ENCODE data around the gene SEPHS2. TPM values are rescaled to one million over a fixed set of nuclear protein-coding genes. Genes with fewer than 3 reads are reported as not detected.

The SEPHS2 gene
- total and polyA plus RNA-seq, 9 donors: 3.5 to 19.8 (median 16.3) TPM

DNA sequence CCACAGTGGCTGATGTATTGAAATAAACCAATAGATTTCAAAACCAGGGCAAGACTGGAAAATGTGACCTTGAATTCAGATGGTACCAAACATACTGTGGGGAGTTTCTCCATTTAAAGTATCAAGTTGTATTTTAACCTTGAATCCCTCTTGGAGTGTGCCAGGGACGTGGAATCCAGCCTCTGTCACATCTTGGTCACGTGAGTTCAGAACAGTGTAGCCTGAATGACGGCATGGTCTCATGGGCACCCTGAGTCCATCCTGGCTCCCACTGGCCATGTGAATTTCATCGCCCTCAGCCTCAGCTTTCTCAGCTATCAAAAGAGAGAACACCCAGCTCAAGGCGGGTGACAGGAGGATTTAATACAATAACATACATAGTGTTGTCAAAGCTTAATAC lies 31.5 kb downstream of the SEPHS2 start:
- no peaks in the 10 kb centered on the region for H3K9me3 ChIP-seq (replicated peaks; ENCODE audit: control insufficient read depth, low read depth, low read length)
- no peak overlapping the region for H3K4me3 ChIP-seq (ENCODE audit: low read length)
- H3K36me3 ChIP-seq (ENCODE audit: control insufficient read depth, insufficient read depth, low read length): peaks cover 35% of the 10 kb centered on the region
- no peak for DNase-seq
- no peak overlapping the region for H3K27ac ChIP-seq (ENCODE audit: low read length)
- H3K27me3 ChIP-seq (ENCODE audit: control insufficient read depth, insufficient read depth, low read length): no peaks in the 10 kb centered on the region
- peaks cover 14% of the 10 kb centered on the region for H3K4me1 ChIP-seq (ENCODE audit: control insufficient read depth, insufficient read depth, low read length)
- 93% methylated on average over 3 of the region's 5 CpGs for WGBS (ENCODE audit: insufficient coverage)

DNA sequence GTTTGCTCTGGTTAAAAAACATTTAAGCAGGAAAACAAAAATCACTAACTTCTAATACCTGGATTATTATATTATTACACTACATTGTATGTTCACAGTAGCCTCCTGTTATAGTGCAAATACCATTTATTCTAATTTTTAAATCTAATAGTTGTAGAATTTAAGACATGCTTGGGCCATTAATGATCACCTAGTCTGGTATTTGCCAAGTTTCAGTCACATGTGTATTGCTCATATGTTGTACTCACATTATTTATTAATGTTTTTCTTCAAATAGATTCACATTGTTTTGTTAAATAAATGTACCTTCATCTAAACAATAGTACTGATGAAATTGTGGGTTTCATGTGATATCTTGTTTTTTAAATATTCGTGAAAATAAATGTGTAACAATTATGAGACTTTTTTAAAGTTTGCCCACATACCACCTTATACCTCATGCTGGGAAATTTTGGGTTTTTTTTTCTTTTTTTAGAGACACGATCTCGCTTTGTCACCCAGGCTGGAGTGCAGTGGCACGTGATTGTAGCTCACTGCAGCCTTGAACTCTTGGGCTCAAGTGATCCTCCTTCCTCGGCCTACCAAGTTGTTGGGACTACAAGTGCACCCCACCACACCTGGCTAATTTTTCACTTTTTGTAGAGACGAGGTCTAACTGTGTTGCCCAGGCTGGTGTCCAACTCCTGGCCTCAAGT lies 32.4 kb downstream of the SEPHS2 start:
- no peaks in the 10 kb centered on the region for H3K9me3 ChIP-seq (replicated peaks; ENCODE audit: control insufficient read depth, low read depth, low read length)
- WGBS (ENCODE audit: insufficient coverage): 81% methylated on average over 3 of the region's 6 CpGs

DNA sequence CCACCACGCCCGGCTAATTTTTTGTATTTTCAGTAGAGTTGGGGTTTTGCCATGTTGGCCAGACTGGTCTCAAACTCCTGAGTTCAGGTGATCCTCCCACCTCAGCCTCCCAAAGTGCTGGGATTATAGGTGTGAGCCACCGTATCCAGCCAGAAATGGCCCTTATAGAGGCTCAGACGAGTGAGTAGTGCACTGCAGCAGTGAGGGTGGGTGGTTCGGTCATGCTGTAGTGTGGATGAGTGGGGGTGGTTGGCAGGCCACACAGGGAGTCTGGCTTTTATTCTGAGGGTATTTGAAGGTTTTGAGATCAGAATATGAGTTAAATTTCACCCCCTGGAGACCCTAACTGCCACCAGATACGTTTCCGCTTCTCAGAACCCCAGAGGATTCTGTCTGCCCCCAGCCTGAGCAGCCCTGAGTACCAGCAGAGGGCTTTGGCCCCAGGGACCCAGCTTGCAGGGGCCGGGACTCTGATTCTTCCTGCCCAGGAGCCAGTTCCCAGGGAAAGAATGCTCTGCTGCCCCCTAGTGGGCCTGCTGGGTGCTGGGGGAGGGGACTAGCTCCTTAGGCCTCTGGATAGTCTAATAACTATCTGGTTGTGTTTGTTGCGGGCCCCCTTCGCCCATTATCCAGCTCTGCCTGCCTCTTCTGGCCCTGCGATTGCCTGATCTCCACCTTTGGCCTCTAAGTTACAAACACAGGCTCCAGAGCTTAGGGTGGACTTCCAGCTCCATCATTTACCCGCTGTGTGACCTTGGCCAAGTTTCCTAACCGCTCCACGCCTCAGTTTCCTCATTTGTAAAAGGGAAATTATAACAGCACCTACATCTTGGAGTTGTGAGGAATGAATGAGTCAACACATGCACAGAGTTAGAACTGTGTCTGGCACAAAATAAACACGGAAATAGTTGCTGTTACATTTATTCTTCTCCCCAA lies 36.3 kb downstream of the SEPHS2 start:
- Histone ChIP-seq H3K9me3 (replicated peaks; ENCODE audit: control insufficient read depth, low read depth, low read length) (no peaks in the 10 kb centered on the region), H3K27ac (ENCODE audit: low read length) (peak overlapping the region; percentile 60), H3K4me1 (ENCODE audit: control insufficient read depth, insufficient read depth, low read length) (peaks cover 21% of the 10 kb centered on the region), H3K4me3 (ENCODE audit: low read length) (no peak overlapping the region), H3K27me3 (ENCODE audit: control insufficient read depth, insufficient read depth, low read length) (no peaks in the 10 kb centered on the region), H3K36me3 (ENCODE audit: control insufficient read depth, insufficient read depth, low read length) (peaks cover 41% of the 10 kb centered on the region)
- peak; percentile 94 for DNase-seq
- 28% methylated on average over 5 of the region's 15 CpGs for WGBS (ENCODE audit: insufficient coverage)

More for the DNA sequence above, 32.4 kb downstream of the SEPHS2 start:
- DNase-seq: no peak
- Histone ChIP-seq H3K27me3 (ENCODE audit: control insufficient read depth, insufficient read depth, low read length) (no peaks in the 10 kb centered on the region), H3K27ac (ENCODE audit: low read length) (no peak overlapping the region), H3K4me3 (ENCODE audit: low read length) (no peak overlapping the region), H3K4me1 (ENCODE audit: control insufficient read depth, insufficient read depth, low read length) (peaks cover 19% of the 10 kb centered on the region), H3K36me3 (ENCODE audit: control insufficient read depth, insufficient read depth, low read length) (peaks cover 40% of the 10 kb centered on the region)

DNA sequence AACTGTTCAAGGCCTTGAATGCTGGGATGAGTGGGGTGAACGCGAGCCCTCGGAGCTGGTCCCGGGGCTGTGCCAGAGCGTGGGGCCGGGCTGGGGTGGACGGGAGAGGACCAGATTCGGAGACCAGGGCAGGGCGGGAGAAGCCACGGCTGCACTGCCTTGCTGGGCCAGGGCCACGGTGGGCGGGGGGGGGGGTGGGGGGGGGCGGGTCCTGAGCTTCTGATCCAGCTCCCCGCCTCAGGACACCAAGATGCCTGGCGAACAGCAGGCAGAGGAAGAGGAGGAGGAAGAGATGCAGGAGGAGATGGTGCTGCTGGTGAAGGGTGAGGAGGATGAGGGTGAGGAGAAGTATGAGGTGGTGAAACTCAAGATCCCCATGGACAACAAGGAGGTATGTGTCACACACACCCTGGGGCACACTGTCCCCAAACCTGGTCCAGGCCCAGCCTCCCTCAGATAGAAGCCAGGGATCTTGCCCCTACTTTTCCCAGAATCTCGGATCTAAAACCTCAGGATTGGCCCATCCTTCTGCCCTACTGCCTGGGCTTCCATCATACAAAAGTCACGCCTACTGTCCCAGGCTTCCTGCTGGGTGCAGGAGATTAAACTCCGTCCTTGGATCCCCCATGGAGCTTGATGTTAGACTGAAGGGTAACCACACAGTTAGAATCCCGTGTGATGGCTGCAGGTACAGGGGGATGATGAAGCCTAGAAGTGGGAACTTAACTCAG lies 37.7 kb downstream of the SEPHS2 start:
- Histone ChIP-seq H3K9me3 (replicated peaks; ENCODE audit: control insufficient read depth, low read depth, low read length) (no peaks in the 10 kb centered on the region), H3K4me1 (ENCODE audit: control insufficient read depth, insufficient read depth, low read length) (peaks cover 21% of the 10 kb centered on the region), H3K27ac (ENCODE audit: low read length) (peak overlapping the region; percentile 77), H3K36me3 (ENCODE audit: control insufficient read depth, insufficient read depth, low read length) (peaks cover 31% of the 10 kb centered on the region), H3K4me3 (ENCODE audit: low read length) (peak overlapping the region; percentile 72), H3K27me3 (ENCODE audit: control insufficient read depth, insufficient read depth, low read length) (no peaks in the 10 kb centered on the region)
- no peak for DNase-seq
- WGBS (ENCODE audit: insufficient coverage): 6% methylated on average over 7 of the region's 19 CpGs

DNA sequence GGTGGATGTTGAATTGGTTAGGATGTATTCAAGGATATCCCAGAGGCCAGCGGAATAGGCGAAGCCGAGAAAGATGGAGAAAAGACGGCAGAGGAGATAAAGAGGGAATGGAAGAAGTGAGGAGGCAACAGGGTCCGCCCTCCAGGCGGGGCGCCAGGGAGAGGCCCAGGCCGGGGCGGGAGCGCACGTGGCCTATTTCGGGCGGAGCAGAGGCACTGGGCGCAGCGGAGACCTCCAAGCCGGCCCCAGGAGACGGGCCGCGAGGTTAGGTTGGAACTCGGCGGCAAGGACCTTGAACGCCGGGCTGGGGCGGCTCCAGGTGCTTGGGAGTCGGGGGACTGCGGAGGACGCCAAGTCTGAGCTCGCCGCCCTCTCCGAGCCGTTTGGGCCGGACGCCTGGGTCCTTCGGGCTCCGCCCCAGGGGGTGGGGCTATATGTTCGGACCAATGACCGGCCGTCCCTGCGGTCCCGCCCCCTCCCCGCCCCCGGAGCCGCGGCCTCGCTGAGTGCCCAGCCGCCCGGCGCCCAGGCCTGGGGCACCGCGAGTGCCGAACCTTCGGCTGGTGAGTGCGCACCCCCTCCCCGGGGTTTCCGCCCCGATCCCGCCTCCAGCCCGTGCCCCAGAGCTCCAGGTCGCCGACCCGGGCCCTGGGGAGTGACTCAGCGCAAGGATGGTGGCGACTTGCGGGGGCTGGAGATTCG lies 38.4 kb downstream of the SEPHS2 start, which contains the start of gene ZNF771:
TSS of gene ZNF771 (plus strand) at position 505 of the 702 bp plus-strand sequence. CDS start 448 bp downstream, outside the sequence.
- Histone ChIP-seq H3K27me3 (ENCODE audit: control insufficient read depth, insufficient read depth, low read length) (no peaks in the 10 kb centered on the region), H3K36me3 (ENCODE audit: control insufficient read depth, insufficient read depth, low read length) (peaks cover 25% of the 10 kb centered on the region), H3K9me3 (replicated peaks; ENCODE audit: control insufficient read depth, low read depth, low read length) (no peaks in the 10 kb centered on the region), H3K27ac (ENCODE audit: low read length) (peak within 1 kb of the TSS; percentile 89), H3K4me3 (ENCODE audit: low read length) (peak within 1 kb of the TSS; percentile 72), H3K4me1 (ENCODE audit: control insufficient read depth, insufficient read depth, low read length) (peaks cover 21% of the 10 kb centered on the region)
- peak; percentile 97 for DNase-seq
- under 1% methylated on average over 62 of the region's 65 CpGs for WGBS (ENCODE audit: insufficient coverage)

DNA sequence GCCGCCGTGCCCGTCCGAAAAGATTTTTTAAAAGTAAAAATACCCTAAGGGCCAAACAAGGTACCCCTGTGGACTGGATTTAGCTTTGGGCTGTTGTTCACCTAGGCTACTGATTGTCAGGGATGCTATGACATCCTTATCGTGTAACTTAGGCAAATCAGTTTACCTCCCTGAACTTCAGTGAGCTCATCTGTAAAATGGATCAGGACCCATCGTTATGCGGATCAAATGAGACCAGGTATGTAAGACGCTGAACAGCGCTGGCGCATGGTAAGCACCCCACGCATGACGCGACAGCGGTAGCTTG lies 38.9 kb downstream of the SEPHS2 start:
- peak overlapping the region; percentile 72 for H3K4me3 ChIP-seq (ENCODE audit: low read length)
- H3K27ac ChIP-seq (ENCODE audit: low read length): peak overlapping the region; percentile 89
- WGBS (ENCODE audit: insufficient coverage): 19% methylated on average over 14 of the region's 14 CpGs
- peaks cover 21% of the 10 kb centered on the region for H3K4me1 ChIP-seq (ENCODE audit: control insufficient read depth, insufficient read depth, low read length)
- DNase-seq: no peak
- H3K27me3 ChIP-seq (ENCODE audit: control insufficient read depth, insufficient read depth, low read length): no peaks in the 10 kb centered on the region
- H3K36me3 ChIP-seq (ENCODE audit: control insufficient read depth, insufficient read depth, low read length): peaks cover 20% of the 10 kb centered on the region
- no peaks in the 10 kb centered on the region for H3K9me3 ChIP-seq (replicated peaks; ENCODE audit: control insufficient read depth, low read depth, low read length)

DNA sequence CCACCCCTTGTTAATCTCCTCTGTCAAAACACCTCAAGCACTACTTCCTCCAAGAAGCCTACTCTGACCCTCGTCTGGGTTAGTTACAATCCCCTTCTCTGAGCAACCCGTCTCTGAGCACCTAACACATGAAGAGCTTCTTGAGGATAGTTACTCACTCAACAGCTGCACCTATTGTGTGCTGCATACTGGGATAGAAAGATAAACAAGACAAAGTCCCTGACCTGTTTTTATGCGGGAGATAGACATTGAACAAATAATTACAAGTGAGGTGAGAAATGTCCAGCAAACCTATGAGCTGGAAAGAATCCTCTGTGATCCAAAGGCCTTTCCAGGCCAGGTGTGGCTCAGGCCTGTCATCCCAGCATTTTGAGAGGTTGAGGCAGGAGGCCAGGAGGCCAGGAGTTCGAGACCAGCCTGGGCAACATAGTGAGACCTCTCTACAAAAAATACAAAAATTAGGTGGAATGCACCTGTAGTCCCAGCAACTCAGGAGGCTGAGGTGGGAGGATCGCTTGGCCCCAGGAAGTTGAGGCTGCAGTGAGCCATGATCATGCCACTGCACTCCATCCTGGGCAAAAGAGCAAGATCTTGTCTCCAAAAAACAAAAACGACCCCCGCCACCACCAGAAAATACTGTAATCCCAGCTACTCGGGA lies 43.8 kb downstream of the SEPHS2 start:
- H3K9me3 ChIP-seq (replicated peaks; ENCODE audit: control insufficient read depth, low read depth, low read length): no peaks in the 10 kb centered on the region
- peaks cover 17% of the 10 kb centered on the region for H3K4me1 ChIP-seq (ENCODE audit: control insufficient read depth, insufficient read depth, low read length)
- no peak overlapping the region for H3K27ac ChIP-seq (ENCODE audit: low read length)
- H3K36me3 ChIP-seq (ENCODE audit: control insufficient read depth, insufficient read depth, low read length): peaks cover 18% of the 10 kb centered on the region
- 96% methylated on average over 4 of the region's 8 CpGs for WGBS (ENCODE audit: insufficient coverage)
- H3K4me3 ChIP-seq (ENCODE audit: low read length): no peak overlapping the region
- peak; percentile 3 for DNase-seq
- H3K27me3 ChIP-seq (ENCODE audit: control insufficient read depth, insufficient read depth, low read length): no peaks in the 10 kb centered on the region

DNA sequence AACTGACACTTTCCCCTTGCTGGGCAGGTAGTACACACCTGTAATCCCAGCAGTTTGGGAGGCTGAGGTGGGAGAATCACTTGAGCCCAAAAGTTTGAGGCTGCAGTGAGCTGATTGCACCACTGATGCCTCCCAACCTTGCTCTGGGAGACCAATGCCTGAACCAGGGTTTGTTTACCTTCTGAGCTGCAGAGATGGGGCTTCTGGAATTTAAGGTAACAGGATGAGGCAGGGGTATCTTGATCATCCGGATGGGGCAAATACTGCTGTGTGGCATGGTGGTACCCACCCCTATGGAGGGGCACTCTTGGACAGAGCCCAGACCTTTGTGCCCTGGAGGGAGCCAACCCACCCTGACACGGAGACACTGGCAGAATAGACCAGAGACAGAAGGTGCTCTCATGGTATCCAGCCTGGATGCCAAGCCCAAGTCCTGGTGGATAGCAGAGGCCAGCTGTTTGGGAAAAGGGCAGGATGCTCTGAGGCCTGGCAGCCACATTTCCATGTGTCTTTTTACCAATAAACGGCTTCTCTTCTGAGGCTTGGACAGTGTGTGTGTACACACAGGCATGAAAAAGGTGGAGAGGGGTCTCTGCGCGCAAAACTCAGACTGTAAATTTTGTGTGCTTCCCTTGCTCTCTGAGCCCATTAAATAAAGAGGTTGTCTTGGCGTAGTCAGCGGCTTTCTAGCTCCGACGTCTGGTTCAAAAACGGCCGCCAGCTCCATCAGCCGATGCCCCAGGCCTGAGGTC lies 46.1 kb downstream of the SEPHS2 start:
- no peaks in the 10 kb centered on the region for H3K9me3 ChIP-seq (replicated peaks; ENCODE audit: control insufficient read depth, low read depth, low read length)
- peaks cover 19% of the 10 kb centered on the region for H3K4me1 ChIP-seq (ENCODE audit: control insufficient read depth, insufficient read depth, low read length)
- H3K36me3 ChIP-seq (ENCODE audit: control insufficient read depth, insufficient read depth, low read length): peaks cover 18% of the 10 kb centered on the region
- DNase-seq: no peak
- H3K27ac ChIP-seq (ENCODE audit: low read length): peak overlapping the region; percentile 99
- WGBS (ENCODE audit: insufficient coverage): 0% methylated on average over 8 of the region's 12 CpGs
- H3K4me3 ChIP-seq (ENCODE audit: low read length): peak overlapping the region; percentile 76
- no peaks in the 10 kb centered on the region for H3K27me3 ChIP-seq (ENCODE audit: control insufficient read depth, insufficient read depth, low read length)

Measured in muscle of leg (tissue), 11 donors.